H1 (cell line): ENCODE measurements around the gene BNIP1. TPM values are rescaled to one million over a fixed set of nuclear protein-coding genes. Genes with fewer than 3 reads are reported as not detected.

Source experiments
- EP300 ChIP-seq, 2 experiments: IDR thresholded peaks; 1 replicate in 1 of 2; 2 replicates in 1 of 2; pipeline ENCODE4 v1.6.1; 2011 to 2012; ENCODE audit warnings: low read depth in 2 of 2, low read length in 2 of 2, mild to moderate bottlenecking in 2 of 2, borderline replicate concordance in 1 of 2, inconsistent platforms in 1 of 2, moderate library complexity in 1 of 2
- JUND ChIP-seq: IDR thresholded peaks from 2 replicates; pipeline ENCODE4 v1.6.1; 2011; ENCODE audit warnings: mild to moderate bottlenecking, improper control_type of control experiment, low read length
- SP1 ChIP-seq: IDR thresholded peaks from 2 replicates; pipeline ENCODE4 v1.6.1; 2011; ENCODE audit warnings: low read depth, low read length
- SP4 ChIP-seq: IDR thresholded peaks from 2 replicates; pipeline ENCODE4 v1.6.1; 2012; ENCODE audit warnings: low read length, inconsistent platforms
- SUZ12 ChIP-seq: fragments of 200-600 bp; sonication (generic); IDR thresholded peaks from 2 replicates; pipeline ENCODE4 v1.6.1; 2012; ENCODE audit warnings: mild to moderate bottlenecking, inconsistent platforms, low read length, moderate library complexity, mixed read lengths
- TCF12 ChIP-seq: IDR thresholded peaks from 2 replicates; pipeline ENCODE4 v1.6.1; 2011; ENCODE audit warnings: low read depth, mild to moderate bottlenecking, low read length
- polyA plus RNA-seq, 7 experiments: library from polyadenylated mRNA; depleted of rRNA in 3 of 7; stranded (reverse) in 5 of 7; unstranded in 2 of 7; fragments of >200 nt in 5 of 7; fragments of 200-250 nt in 2 of 7; gene quantifications; 1 replicate in 5 of 7; 2 replicates in 1 of 7; 4 replicates in 1 of 7; pipeline versions ENCODE4 v1.2.1 to v1.2.3, GENCODE V29; 2011 to 2013; ENCODE audit warnings: missing spikeins in 2 of 7, mixed read lengths in 2 of 7
- total RNA-seq: library from RNA; stranded (reverse); fragmentation: NEBNext Ultra II Directional; extraction: Animal tissue kit (Norgen Biotek cat#: 25700); gene quantifications from 2 replicates; pipeline ENCODE4 v1.2.1, GENCODE V29; 2021
- TF ChIP-seq, protein P1 (sequence below): fragments of 300-600 bp; sonication (generic); IDR thresholded peaks from 2 replicates; pipeline ENCODE4 v1.7.1; 2012; ENCODE audit warnings: low read length, moderate library complexity, mild to moderate bottlenecking, inconsistent platforms; ENCODE audit not compliant: insufficient replicate concordance

BNIP1 gene
- total and polyA plus RNA-seq, 2 of the 8 experiments (the other 6 are each of a cell fraction or from before 2014, with no cell fraction given): 13.5 to 14.7 TPM

DNA sequence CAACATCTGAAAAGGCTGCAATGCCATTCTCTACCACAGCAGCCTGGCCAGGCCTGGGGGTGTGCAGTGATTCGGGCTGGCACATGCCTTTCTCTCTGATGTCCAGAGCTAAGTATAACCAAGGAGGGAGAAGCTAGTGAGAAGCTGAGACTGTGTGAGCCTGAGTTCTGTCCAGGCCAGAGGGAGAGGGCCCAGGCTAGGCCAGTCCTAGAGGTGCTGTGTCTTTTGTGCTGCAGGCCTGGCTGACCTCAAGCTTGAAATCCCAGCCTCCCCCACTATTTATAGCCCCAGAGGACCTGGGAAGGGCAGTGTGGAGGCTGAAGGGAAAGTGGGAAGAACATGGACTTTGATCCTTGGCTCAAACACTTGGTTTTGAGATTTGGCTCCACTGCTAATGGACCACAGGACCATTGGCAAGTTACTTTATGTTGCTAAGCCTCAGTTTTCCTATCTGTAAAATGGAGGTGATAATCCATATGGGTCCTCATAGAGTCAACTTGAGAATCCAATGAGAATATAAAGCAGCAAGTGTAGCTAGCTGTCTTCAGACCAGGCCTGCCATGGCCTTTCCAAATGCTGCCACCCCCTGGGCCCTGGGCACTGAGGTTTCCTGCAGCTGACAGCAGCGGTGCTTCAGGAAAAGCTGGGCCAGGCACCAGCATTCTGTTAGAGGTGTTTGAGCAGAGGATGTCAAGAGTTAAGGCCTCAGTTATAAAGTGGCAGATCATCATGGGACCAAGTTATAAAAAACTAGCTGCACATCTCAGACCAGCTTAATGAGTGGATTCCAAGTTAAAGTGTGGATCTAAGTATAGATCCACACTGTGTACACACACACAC lies 21.1 kb downstream of the BNIP1 start (continued):
- TF ChIP-seq, protein P1, sequence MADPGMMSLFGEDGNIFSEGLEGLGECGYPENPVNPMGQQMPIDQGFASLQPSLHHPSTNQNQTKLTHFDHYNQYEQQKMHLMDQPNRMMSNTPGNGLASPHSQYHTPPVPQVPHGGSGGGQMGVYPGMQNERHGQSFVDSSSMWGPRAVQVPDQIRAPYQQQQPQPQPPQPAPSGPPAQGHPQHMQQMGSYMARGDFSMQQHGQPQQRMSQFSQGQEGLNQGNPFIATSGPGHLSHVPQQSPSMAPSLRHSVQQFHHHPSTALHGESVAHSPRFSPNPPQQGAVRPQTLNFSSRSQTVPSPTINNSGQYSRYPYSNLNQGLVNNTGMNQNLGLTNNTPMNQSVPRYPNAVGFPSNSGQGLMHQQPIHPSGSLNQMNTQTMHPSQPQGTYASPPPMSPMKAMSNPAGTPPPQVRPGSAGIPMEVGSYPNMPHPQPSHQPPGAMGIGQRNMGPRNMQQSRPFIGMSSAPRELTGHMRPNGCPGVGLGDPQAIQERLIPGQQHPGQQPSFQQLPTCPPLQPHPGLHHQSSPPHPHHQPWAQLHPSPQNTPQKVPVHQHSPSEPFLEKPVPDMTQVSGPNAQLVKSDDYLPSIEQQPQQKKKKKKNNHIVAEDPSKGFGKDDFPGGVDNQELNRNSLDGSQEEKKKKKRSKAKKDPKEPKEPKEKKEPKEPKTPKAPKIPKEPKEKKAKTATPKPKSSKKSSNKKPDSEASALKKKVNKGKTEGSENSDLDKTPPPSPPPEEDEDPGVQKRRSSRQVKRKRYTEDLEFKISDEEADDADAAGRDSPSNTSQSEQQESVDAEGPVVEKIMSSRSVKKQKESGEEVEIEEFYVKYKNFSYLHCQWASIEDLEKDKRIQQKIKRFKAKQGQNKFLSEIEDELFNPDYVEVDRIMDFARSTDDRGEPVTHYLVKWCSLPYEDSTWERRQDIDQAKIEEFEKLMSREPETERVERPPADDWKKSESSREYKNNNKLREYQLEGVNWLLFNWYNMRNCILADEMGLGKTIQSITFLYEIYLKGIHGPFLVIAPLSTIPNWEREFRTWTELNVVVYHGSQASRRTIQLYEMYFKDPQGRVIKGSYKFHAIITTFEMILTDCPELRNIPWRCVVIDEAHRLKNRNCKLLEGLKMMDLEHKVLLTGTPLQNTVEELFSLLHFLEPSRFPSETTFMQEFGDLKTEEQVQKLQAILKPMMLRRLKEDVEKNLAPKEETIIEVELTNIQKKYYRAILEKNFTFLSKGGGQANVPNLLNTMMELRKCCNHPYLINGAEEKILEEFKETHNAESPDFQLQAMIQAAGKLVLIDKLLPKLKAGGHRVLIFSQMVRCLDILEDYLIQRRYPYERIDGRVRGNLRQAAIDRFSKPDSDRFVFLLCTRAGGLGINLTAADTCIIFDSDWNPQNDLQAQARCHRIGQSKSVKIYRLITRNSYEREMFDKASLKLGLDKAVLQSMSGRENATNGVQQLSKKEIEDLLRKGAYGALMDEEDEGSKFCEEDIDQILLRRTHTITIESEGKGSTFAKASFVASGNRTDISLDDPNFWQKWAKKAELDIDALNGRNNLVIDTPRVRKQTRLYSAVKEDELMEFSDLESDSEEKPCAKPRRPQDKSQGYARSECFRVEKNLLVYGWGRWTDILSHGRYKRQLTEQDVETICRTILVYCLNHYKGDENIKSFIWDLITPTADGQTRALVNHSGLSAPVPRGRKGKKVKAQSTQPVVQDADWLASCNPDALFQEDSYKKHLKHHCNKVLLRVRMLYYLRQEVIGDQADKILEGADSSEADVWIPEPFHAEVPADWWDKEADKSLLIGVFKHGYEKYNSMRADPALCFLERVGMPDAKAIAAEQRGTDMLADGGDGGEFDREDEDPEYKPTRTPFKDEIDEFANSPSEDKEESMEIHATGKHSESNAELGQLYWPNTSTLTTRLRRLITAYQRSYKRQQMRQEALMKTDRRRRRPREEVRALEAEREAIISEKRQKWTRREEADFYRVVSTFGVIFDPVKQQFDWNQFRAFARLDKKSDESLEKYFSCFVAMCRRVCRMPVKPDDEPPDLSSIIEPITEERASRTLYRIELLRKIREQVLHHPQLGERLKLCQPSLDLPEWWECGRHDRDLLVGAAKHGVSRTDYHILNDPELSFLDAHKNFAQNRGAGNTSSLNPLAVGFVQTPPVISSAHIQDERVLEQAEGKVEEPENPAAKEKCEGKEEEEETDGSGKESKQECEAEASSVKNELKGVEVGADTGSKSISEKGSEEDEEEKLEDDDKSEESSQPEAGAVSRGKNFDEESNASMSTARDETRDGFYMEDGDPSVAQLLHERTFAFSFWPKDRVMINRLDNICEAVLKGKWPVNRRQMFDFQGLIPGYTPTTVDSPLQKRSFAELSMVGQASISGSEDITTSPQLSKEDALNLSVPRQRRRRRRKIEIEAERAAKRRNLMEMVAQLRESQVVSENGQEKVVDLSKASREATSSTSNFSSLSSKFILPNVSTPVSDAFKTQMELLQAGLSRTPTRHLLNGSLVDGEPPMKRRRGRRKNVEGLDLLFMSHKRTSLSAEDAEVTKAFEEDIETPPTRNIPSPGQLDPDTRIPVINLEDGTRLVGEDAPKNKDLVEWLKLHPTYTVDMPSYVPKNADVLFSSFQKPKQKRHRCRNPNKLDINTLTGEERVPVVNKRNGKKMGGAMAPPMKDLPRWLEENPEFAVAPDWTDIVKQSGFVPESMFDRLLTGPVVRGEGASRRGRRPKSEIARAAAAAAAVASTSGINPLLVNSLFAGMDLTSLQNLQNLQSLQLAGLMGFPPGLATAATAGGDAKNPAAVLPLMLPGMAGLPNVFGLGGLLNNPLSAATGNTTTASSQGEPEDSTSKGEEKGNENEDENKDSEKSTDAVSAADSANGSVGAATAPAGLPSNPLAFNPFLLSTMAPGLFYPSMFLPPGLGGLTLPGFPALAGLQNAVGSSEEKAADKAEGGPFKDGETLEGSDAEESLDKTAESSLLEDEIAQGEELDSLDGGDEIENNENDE: no peak
- TF ChIP-seq TCF12: no peak
- no peak for TF ChIP-seq JUND
- no peak for TF ChIP-seq EP300 (IDR thresholded peaks at IDR 0.05; ENCODE audit: borderline replicate concordance in 1 of 2, low read depth in 2 of 2, low read length in 2 of 2)
- TF ChIP-seq SP1: no peak
- no peak for TF ChIP-seq SUZ12
- no peak for TF ChIP-seq SP4
